ENCODE data around the gene B3GNT8.
A peak's percentile ranks its signal among the peaks of the same experiment; 100 is the strongest.
"Not testable (repeated sequence)": the region's sequence is repeated elsewhere in the genome, so short reads cannot be mapped to it uniquely, and the experiment has no call there.

The B3GNT8 gene

DNA sequence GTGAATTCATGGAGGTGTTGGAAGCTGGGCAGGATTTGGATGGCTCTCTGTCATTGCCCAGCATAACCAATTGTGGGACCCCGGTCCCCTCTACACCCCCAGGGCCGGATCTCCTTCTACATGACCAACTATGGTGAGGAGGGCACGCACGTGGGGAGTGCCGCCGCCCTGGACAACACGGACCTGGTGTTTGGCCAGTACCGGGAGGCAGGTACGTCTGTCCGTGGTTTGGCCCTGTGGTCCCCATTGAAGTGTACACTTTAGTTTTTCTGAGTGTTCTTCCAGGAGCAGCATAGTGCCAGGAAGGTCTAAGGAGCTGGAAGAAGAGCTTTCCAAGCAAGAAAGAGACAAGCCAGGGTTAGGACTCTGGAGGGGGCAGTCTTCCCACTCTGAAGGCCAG is 13.2 kb downstream of the B3GNT8 start:
- no peak for DNase-seq

DNA sequence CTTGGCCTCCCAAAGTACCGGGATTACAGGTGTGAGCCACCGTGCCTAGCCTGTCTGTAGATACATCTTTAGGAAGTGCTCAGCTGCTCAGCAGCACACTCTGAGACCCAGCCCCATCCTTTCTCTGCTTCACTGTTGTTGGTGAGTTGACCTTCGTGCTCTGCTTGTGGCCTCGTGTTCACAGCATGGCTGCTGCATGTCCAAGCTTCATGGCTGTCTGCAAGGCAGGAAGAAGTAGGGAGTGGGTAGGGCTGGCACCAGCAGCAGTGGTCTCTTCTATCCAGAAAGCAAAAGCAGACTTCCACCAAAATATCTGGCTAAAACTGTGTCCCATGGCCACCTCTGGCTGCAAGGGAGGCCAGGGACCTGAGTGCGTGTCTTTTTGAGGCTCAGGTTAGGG is 14.2 kb downstream of the B3GNT8 start:
- DNase-seq: no peak

DNA sequence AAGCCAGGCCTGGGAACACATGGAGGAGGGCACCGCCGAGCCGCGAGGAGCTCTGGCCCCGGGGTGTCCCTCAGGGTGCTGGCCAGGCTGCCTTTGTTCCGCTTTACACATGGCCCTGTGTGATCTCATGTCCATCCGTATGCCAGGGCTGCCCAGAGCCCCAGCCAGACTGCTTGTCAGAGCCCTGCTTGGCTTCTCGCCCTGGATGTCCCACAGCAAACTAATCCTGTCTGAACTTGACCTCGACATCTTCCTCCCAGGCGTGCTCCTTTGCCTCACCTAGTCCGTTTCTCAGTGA is 15.3 kb downstream of the B3GNT8 start:
- no peak for DNase-seq

DNA sequence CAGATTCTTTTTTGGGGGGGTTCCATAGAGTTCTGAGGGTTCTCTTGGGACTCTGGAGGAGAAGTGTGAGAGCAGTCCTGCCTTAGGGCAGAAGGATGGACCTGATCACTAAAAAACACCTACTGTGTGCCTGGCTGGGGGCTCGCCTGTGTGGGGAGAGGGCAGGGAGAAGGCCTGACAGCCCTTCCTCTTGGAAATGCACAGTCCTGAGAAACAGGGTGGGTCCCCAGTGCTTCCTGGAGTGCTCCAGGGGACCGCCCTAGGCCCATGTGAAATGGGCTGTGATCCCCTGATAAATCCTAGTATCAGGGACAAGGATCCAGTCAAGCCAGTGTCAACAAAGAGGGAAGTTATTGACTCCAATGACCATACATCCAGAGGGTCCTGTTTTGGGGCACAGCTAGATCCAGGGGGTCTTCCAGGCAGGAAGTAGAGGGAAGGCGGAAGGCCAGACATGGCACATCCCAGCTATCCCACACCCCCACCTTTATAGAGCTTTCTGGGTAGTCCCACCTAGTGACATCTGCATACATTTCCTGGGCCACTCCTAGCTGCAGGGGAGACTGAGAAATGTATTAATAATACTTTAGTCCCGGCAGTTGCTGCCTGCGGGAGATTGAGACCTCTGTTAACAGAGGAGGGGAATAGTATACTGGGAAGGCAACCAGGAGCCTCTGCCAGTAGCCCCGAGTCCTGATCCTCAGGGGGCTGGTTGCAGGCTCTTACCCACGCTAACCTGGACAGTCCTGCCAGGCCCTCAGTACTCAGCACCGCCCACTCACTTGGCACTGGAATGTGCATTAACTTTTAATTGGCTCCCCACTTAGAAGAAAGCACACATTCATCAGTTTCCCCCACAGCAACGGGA is 15.8 kb downstream of the B3GNT8 start:
- DNase-seq: no peak

DNA sequence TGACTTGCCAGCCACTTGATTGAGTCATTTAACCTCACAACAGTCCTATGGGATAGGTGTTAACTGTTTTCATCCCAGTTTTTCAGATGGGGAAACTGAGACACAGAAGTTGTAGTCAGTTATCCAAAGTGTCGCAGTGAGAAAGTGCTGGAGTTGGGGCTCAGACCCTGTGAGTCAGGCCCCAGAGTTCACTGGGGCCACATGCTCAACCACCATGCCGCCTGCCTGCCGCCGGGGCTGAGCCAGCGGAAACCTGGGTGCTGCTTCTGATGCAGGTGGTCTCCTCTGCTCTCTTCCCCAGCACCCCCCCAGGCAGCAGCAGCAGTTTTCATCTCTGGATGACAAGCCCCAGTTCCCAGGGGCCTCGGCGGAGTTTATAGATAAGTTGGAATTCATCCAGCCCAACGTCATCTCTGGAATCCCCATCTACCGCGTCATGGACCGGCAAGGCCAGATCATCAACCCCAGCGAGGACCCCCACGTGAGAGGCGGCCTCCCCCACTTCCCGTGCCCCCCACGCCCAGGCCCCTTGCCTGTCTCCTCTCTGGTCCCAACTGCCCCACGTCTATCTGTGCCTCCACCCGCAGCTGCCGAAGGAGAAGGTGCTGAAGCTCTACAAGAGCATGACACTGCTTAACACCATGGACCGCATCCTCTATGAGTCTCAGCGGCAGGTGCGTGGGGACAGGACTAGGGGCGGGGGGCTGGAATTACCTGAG is 16.7 kb downstream of the B3GNT8 start:
- no peak for DNase-seq

DNA sequence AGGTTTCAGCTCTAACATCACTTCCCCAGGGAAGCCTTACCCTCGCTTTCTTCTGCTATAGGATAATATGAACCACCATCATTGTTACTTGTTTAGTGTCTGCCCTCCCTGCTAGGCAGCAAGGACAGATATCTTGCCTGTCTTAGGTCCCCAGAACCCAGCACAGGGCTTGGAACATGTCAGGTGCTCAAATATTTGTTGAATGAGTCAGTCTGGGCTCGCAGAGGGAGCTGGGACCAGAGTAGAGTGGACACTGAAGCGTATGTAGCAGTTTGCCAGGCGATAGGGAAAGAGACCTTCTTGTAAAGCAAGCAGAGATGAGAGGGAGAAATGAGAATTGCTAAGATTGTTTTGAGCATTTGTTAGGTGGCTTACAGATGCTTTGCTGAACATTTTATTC is 17.9 kb downstream of the B3GNT8 start:
- no peak for DNase-seq

DNA sequence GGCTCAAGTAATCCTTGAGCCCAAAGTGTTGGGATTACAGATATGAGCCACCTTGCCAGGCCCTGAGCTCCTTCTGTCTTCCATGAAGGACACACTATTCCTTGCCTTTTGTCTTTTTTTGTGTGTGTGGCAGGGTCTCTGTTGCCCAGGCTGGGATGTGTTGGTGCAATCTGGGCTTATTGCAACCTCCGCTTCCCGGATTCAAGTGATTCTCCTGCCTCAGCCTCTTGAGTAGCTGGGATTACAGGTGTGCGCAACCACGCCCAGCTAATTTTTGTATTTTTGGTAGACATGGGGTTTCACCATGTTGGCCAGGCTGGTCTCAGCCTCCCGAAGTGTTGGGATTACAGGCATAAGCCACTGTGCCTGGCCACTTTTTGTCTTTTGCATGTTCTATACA is 18.3 kb downstream of the B3GNT8 start:
- not testable (repeated sequence) for DNase-seq

DNA sequence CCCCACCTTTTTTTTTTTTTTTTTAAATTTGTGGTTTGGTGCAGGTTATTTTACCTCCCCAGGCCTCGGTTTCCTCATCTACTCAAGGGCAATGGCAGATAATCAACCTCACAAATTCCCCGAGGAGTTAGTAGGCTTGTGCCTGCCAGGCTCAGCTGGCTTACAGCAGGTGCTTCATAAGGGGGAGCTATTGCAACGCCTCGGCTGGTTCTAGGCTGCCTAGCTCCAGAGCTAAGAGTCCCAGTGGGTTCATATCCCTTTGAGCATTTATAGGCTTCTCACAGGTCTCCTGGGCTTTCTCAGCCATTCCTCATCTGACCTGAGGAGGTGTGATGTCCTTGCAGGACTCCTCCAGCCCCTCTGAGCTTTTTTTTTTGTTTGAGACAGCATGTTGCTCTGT is 18.9 kb downstream of the B3GNT8 start:
- no peak for DNase-seq

DNA sequence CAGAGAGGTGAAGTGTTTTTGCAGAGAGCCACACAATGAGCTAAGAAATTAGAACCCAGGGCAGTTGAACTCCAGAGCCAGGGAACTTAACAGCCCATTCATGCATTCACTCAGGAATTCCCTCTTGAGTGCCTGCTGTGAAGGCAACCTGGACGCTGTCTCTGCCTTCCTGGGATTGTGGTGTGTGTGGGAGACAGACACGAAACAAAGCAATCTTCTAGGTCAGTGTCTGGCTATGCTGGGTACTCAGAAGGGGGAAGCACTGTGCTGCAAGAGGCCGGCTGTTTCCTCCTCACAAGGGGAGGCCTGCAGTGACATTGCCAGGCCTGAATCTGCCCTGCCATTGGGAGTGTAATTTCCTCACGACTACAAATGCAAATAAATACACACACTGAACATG is 19.9 kb downstream of the B3GNT8 start:
- DNase-seq: no peak

DNA sequence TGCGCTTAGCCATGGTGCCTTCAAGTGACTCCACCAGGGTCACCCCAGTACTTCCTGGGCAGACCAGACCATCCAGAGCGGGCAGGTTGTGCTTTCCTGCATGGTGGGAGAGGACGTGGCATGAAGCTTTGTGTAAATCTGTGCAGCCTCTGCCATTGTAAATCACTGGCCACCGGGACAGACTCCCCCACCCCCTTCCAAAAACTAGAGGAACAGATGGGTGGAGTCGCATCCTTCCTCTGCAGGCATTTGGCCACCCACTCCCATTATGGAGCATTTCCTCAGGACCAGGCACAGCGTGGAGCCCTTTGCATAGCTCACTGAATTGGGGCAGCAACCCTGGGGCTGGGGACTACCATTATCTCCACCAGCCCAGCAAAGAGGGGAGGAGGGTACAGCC is 21.4 kb downstream of the B3GNT8 start:
- DNase-seq: no peak

DNA sequence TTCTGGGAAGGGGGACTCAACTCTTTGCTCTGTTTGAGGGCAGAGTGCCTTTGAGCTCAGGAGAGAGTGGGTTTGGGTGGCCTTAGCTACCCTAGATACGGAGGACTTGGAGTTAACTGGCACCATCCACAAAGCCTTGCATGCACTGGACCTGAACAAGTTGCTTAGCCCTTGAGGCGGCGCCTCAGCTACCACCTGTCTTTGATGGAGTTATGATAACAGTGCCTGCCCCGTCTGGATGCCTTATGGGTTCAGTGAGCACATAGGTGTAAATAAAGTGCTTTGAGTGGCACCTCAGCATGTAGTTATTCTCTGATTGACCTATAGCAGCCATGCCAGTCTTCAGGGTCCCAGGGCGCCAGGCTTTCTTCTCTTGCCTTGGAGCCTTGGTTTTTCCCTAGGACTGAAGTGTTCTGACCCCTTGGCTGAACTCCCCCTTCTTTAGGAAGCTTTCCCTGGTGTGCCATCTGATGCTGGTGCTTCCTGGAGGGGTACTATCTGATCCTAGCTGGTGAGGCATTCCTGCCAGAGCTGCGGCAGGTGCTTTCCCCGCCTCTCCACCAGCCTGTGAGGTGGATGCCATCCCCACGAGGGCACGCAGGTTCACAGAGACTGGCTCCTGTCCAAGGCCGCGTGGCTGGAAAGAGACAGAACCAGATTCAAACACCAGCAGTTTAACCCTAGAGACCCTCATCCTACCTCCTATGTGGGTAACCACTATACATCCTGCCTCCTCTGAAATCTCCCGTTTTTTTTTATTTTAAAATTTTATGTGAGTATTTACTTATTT is 23.8 kb downstream of the B3GNT8 start:
- no peak for DNase-seq

DNA sequence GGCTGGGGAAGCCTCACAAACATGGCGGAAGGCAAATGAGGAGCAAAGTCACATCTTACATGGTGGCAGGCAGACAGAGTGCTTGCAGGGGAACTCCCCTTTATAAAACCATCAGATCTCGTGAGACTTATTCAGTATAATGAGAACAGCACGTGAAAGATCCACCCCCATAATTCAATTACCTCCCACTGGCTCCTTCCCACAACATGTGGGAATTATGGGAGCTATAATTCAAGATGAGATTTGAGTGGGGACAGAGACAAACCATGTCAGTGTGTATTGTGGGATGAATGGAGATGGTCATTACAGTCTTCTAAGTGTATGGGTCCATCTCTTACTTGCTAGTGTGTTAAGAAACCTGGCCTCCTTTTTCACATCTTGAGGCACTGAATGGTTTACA is 25.2 kb downstream of the B3GNT8 start:
- no peak for DNase-seq

DNA sequence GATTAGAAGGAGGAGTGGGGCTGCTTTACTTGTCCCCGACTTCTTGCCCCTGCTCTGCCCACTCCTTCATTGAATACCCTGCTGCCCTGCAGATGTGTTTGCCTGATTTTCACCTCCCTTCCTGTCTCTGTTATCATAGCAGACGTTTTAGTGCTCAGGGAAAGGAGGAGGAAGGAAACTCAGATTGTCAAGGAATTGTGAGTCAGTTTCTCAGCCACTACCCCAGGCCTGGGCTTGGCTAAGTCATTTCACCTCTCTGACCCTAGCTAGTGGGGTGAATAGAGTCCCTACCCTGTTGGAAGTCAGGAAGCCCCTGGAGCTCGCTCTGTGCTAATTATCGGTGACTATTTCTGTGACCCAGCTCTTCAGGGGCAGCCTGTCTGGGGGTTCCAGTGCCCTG is 25.7 kb downstream of the B3GNT8 start:
- no peak for DNase-seq

DNA sequence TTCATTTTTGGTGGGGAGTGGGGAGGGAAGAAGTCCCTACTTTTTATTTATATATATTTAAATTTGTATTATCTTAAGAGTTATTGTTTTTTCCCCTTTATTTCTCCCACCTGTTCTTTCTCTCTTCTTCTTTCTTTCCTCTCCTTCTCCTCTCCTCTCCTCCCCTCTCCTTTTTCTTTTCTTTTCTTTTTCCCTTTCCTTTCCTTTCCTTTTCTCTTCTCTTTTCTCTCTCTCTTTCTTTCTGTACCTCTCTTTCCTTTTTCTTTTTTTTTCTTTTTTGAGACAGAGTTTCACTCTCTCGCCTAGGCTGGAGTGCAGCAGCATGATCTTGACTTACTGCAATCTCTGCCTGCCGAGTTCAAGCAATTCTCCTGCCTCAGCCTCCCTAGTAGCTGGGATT is 27.6 kb downstream of the B3GNT8 start:
- no peak for DNase-seq

DNA sequence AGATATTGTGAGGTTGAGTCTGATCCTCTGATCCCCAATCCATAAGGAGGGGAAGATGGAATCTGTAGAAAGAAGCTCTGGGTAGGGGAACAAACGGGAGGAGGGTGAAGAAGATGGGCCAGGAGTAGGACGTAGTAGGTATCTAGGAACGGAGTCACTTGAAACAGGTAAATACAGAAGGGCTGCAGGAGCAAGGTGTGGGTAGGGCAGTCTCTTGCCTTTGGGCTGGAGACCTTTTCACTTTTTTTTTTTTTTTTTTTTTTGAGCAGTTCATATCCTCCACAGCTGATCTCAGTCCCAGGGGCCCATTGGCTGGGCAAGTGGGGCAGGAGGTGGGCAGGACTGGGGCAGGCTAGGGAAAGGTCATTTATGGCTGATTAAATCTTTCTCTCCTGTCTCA is 28.1 kb downstream of the B3GNT8 start:
- no peak for DNase-seq

DNA sequence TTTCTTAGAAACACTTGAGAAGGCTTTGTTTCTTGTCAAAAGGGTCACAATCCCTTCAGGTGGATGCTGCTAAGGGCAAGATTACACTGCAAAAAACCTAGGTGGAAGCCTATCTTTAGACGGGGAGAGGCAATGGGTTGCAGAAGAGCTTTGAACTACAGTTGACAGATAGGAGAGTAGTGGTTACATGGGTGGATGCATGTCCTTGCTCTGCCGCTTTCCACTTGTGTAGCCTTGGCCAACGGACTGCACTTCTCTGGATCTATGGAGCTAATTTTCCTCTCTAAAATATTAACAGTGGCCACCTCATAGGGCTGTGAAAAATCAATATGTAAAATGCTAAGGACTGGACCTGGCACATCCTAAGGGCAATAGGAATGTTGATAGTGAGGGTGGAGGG is 28.6 kb downstream of the B3GNT8 start:
- no peak for DNase-seq

DNA sequence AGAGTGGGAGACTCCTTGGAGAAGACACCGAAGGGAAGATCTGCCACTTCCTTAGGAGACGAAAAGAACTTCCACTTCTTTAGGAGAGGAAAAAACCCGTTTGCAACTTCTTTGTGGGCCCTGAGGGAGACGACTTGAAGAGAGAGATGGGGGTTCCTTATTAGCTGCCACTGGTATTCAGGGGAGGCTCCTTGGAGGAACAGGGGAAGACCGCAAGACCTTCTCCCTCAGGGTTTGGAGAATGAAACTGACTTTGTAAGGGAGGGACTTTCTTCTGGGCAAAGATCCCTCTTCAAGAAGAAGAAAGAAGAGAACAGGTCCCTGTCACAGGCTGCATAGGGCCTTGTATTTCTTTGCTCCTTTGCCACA is 29.1 kb downstream of the B3GNT8 start:
- no peak for DNase-seq

DNA sequence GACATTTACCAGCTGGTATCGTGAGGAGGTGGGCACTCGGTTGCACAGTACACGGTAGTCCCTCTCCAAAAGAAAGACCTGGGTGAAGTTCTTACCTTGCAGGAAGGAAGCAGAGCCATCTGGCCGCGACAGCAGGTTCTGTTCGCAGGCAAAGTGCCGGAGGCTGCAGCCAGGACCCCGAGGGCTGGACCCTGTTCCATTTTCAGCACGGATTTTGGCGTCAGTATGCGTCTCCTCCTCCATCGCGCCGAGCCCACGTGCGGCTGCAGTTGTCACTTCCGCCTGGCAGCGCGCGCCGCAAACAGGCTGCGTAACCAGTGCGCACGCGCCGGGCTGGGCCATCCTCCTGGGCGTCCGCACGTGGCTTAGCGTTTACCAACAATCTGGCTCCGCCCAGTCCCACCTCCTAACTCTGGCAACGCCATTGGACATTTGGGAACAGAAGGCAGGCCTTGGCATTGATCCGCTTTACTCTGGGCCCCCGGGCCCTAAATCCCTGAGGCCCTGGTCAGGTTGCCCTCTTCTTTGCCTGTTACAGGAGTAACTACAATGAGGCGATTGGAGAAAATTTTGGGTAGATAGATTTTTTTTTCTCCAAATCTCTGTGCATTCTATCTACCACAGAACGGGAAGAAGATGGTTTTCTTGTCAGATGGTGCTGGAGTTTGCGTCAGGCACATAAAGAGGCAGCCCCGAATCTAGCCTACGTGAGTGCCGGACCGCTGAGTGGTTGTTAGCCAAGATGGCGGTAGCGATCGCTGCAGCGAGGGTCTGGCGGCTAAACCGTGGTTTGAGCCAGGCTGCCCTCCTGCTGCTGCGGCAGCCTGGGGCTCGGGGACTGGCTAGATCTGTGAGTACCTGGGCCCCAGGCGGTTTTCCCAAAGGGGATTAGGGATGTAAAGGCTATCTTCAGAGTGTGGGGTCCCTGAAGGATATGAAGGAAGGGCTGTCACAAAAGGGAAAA is 29.8 kb downstream of the B3GNT8 start, which contains the start of the genes BCKDHA and EXOSC5:
Gene BCKDHA, plus strand, starts transcription at position 733 of the 964 bp plus-strand sequence. Its CDS starts 10 bp downstream, at position 743.
Gene EXOSC5, minus strand, starts transcription at position 274 of the 964 bp plus-strand sequence. Its CDS starts 31 bp downstream, at position 243.
- peak; percentile 99 for DNase-seq

DNA sequence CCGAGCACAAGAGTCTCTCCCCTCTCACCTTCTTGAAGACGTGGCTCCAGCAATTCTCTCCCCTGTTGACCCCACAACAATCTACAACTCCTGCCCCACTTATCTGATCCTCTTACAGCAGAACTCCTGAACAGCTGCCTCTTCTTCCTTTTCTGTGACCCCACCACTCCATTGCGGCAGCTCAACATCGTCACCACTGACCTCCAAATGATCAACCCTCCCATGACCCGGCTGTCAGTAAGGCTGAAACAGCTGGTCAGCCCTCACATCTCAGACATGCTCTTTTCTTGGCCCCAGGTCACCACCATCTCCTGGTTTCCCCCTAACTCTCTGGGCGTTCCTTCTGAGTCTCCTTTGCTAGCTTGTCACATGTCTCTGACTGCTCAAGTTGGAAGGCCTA is 31.8 kb downstream of the B3GNT8 start:
- no peak for DNase-seq

DNA sequence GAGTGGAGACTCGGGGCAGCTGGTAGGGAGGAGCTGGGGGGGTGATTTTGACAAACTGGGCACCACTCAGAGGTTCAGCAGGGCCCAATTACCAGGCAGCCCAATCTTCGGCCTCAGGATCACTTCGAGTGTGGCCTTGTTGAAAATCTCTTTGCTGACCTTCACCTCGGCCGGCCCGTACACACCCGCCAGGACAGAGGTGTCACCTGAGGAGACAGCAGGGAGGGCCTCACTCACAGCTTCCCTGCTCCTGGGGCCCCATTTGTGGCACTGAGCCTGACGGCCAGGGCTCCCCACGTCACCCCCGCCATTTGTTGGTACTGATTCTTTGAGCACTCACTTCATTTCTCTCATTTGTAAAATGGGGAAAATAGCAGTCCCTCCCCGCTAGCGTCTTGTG is 34.4 kb downstream of the B3GNT8 start:
- DNase-seq: no peak

DNA sequence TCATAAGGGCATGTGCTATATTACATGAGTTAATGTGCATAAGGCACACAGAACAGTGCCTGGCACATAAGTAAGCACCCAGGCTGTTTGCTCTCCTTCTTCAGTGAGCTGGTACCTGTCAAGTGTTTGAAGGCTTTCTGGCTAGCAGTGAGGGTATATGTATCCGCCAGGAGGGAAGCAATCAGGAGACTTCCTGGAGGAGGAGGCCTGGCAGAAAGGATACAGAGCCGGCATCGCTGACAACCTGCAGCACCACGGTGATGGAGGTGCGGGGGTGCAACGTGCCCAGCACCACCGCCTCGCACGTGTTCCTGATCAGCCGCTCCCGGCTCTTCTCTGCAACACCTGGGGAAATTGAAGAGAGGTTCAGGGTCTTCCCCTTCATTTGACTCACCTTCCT is 35.6 kb downstream of the B3GNT8 start:
- no peak for DNase-seq

DNA sequence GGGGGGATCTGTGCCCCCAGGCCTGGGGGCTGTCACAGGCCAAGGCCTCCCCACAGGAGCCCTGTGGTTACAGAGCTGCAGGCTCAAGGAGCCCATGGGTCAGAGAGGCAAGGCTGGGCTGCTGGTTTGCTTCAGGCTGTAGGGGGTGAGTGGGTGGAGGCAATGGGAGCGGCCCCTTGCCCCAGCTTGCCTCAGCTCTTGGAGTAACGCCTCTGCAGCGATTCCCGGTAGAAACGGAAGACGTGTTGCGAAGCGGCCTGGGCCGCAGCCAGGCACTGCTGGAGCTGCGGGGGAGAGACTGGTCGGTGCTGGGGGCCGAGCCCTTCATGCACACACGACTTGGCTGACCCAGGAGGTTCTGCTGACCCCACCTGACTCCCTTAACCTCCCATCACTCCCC is 40.7 kb downstream of the B3GNT8 start:
- DNase-seq: no peak

DNA sequence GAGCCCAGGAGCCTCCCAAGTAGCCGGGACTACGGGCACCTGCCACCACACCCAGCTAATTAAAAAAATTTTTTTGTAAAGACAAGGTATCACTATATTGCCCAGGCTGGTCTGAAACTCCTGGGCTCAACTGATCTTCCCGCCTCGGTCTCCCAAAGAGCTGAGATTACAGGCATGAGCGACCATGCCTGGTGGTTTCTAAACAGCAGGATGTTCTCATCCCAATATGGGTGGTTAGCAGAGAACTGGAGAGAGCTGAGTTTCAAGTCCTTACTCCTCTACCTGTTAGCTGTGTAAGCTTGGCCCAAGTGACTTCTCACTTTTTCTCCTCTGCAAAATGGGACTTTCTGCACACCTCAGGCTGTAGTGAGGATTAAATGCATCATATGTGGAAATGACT is 42.8 kb downstream of the B3GNT8 start:
- DNase-seq: no peak
